Progenitor cell of endocrine pancreas (in vitro differentiated cells): ENCODE measurements around the gene GSTO2. TPM values are rescaled to one million over a fixed set of nuclear protein-coding genes. Genes with fewer than 3 reads are reported as not detected.

Experiments
- DNase-seq: peaks from one replicate; pipeline ENCODE4 v3.0.0; 2021; ENCODE audit warnings: low spot score; ENCODE audit not compliant: unreplicated experiment
- H3K27ac Mint-ChIP-seq: 2 replicates; pipeline ENCODE4 v1.8.0; 2021; ENCODE audit warnings: mild to moderate bottlenecking, moderate library complexity, mixed read lengths
- H3K27me3 Mint-ChIP-seq: 2 replicates; pipeline ENCODE4 v1.8.0; 2021; ENCODE audit warnings: mixed read lengths
- H3K36me3 Mint-ChIP-seq: 2 replicates; pipeline ENCODE4 v1.8.0; 2022; ENCODE audit warnings: mixed read lengths; ENCODE audit not compliant: insufficient read depth
- H3K4me1 Mint-ChIP-seq: 2 replicates; pipeline ENCODE4 v1.8.0; 2021; ENCODE audit warnings: low read depth, mixed read lengths
- H3K4me3 Mint-ChIP-seq: 2 replicates; pipeline ENCODE4 v1.8.0; 2021; ENCODE audit warnings: low read depth, mild to moderate bottlenecking, moderate library complexity, mixed read lengths
- H3K9me3 Mint-ChIP-seq: 2 replicates; pipeline ENCODE4 v1.8.0; 2021; ENCODE audit warnings: low read depth, mixed read lengths
- total RNA-seq: library from RNA; stranded (reverse); gene quantifications from 2 replicates; pipeline ENCODE4 v1.2.1, GENCODE V29; 2021
- TF ChIP-seq, protein P1 (sequence below): fragments of 200-600 bp; sonication (generic); IDR thresholded peaks from one replicate; pipeline ENCODE4 v1.5.0; 2021; ENCODE audit warnings: antibody characterized with exemption, mild to moderate bottlenecking; ENCODE audit not compliant: unreplicated experiment

GSTO2 gene
- total RNA-seq, 1 donor from 2014 or later: 9.8 TPM

DNA sequence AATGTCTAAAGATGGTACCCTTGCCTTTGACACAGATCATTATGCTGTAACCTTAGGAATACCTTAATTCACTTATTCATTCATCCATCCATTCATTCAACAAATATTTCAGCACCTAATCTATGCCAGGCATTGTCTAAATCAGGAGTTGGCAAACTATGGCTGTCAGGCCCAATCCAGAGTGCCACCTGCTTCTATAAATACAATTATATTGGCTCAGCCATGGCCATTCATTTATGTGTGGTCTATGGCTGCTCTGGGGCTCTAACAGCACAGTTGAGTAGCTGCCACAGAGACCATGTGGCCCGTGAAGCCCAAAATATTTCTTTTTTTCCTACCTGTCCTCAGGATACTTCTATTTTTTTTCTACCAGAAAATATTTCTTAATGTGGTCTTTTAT, 75.2 kb downstream of the GSTO2 start:
- DNase-seq: no peak
- Mint-ChIP-seq H3K9me3 (no peaks in the 10 kb centered on the region), H3K4me3 (no peak overlapping the region), H3K27ac (no peak overlapping the region), H3K4me1 (peaks cover 9% of the 10 kb centered on the region), H3K36me3 (no peaks in the 10 kb centered on the region), H3K27me3 (peaks cover 13% of the 10 kb centered on the region)
- TF ChIP-seq, protein P1, sequence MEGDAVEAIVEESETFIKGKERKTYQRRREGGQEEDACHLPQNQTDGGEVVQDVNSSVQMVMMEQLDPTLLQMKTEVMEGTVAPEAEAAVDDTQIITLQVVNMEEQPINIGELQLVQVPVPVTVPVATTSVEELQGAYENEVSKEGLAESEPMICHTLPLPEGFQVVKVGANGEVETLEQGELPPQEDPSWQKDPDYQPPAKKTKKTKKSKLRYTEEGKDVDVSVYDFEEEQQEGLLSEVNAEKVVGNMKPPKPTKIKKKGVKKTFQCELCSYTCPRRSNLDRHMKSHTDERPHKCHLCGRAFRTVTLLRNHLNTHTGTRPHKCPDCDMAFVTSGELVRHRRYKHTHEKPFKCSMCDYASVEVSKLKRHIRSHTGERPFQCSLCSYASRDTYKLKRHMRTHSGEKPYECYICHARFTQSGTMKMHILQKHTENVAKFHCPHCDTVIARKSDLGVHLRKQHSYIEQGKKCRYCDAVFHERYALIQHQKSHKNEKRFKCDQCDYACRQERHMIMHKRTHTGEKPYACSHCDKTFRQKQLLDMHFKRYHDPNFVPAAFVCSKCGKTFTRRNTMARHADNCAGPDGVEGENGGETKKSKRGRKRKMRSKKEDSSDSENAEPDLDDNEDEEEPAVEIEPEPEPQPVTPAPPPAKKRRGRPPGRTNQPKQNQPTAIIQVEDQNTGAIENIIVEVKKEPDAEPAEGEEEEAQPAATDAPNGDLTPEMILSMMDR: no peak

DNA sequence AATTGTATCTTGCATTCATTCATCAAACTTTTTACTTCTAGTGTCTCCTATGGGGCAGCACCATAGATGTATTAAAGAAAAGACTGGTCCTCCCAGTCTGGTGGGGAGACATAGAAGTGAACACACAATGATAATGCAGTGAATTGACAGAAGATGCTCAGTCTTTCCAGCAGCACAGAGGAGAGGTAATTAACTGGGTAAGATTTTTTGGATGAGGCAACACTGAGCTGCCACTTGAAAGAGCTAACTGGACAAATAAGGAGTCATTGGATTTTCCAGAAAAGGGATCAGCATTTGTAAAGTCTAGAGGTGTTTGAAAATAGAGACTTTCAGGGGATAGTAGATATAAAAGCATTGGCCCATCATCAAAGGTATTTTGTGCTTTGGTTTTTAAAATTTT, 76.5 kb downstream of the GSTO2 start:
- no peak overlapping the region for H3K27ac Mint-ChIP-seq
- peaks cover under 1% of the 10 kb centered on the region for H3K27me3 Mint-ChIP-seq
- DNase-seq: no peak
- no peaks in the 10 kb centered on the region for H3K9me3 Mint-ChIP-seq
- no peak overlapping the region for H3K4me3 Mint-ChIP-seq
- no peaks in the 10 kb centered on the region for H3K4me1 Mint-ChIP-seq
- no peaks in the 10 kb centered on the region for H3K36me3 Mint-ChIP-seq
- TF ChIP-seq, protein P1: no peak

DNA sequence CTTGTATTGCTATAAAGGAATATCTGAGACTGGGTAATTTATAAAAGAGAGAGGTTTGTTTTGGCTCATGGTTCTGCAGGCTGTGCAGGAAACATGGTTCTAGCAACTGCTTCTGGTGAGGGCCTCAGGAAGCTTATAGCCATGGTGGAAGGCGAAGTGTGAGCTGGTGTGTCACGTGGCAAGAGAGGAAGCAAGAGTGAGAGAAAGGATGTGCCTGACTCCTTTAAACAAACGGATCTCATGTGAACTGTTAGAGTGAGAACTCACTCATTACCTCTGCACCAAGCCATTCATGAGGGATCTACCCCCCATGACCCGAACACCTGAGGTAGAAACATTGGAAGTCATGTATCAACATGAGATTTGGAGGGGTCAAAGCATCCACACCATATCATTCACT, 77.0 kb downstream of the GSTO2 start:
- TF ChIP-seq, protein P1: no peak
- no peak for DNase-seq
- Mint-ChIP-seq H3K36me3 (no peaks in the 10 kb centered on the region), H3K9me3 (no peaks in the 10 kb centered on the region), H3K27ac (no peak overlapping the region), H3K27me3 (peaks cover under 1% of the 10 kb centered on the region), H3K4me1 (no peaks in the 10 kb centered on the region), H3K4me3 (no peak overlapping the region)

DNA sequence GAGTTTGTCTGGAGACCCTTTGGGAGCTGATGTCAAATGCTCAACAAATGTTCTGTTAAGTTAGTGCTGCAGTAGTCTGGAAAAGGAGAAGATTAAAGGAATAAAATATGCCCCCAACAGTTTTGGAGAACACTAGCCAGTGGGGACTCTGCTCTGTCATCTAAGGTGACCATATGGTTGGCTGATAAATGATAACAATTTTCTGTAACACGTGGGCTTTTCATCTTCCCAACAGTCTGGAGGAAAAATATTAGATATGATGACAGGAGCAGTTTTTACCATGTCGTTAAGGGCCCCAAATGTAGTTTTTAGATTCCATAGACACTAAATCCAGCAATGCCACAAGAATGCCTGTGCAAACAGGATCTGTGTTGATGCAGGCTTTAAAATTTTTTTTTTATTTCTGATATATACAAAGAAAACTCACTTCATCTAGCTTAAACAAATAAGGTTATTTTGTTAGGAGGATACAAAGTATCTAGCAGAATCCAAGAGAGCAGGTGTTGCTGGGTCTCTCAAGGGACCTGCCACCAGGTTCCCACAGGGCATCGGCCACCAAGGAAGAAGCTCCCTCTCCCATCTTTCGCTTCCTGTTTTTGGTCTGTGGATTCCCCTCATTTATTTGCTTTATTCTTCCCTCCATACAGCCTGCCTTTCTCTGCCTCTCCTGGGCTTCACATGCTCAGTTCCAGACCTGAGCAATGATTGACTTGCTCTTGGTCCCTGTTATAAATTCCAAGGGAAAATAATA, 78.5 kb downstream of the GSTO2 start:
- no peak overlapping the region for H3K4me3 Mint-ChIP-seq
- H3K36me3 Mint-ChIP-seq: no peaks in the 10 kb centered on the region
- H3K27ac Mint-ChIP-seq: no peak overlapping the region
- H3K4me1 Mint-ChIP-seq: no peaks in the 10 kb centered on the region
- peaks cover 16% of the 10 kb centered on the region for H3K27me3 Mint-ChIP-seq
- H3K9me3 Mint-ChIP-seq: no peaks in the 10 kb centered on the region
- no peak for DNase-seq
- TF ChIP-seq, protein P1: no peak

DNA sequence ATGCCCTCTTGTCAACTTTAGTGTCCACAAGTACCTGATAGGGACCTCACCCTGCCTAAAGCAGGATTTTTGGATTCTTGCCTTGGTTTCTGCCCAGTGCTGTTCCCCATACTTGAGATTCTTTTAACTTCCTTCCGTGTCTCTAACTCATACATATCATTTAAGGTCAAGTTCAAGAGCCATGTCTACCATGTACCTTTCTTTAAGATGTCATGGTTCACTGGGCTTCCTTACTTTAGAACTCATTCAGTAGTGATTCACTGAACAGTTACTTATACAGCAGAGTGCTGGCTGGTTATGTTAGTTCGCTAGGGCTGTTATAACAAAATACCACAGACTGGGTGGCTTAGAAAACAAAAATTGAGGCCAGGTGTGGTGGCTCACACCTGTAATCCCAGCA, 79.6 kb downstream of the GSTO2 start:
- TF ChIP-seq, protein P1: no peak
- Mint-ChIP-seq H3K36me3 (no peaks in the 10 kb centered on the region), H3K27me3 (peaks cover 20% of the 10 kb centered on the region), H3K4me3 (no peak overlapping the region), H3K4me1 (no peaks in the 10 kb centered on the region), H3K27ac (no peak overlapping the region), H3K9me3 (no peaks in the 10 kb centered on the region)
- DNase-seq: no peak
